HEK293 (cell line): ENCODE data around the gene MLIP.
"Not testable (repeated sequence)": the region's sequence is repeated elsewhere in the genome, so short reads cannot be mapped to it uniquely, and the experiment has no call there.

Source experiments
- CTCF ChIA-PET: fragments of 350-600 bp; formaldehyde crosslinking; extraction: SDS; loops from one replicate; lab custom pipeline; 2021; ENCODE audit warnings: antibody characterized with exemption; lab: Yijun Ruan, JAX
- POLR2A ChIA-PET: fragments of 300-600 bp; formaldehyde crosslinking; extraction: SDS; loops from one replicate; lab custom pipeline; 2020; ENCODE audit warnings: antibody characterized with exemption, inconsistent platforms; lab: Yijun Ruan, JAX
- H3K27ac ChIP-seq: fragments of 200-500 bp; sonication (Bioruptor generic); 2 replicates; pipeline ENCODE4 v1.5.1; 2014; ENCODE audit warnings: low read depth, low read length, control low read depth, inconsistent platforms; ENCODE audit errors: extremely low read depth
- H3K36me3 ChIP-seq, 2 experiments: fragments of 200-500 bp in 1 of 2; sonication (Bioruptor generic) in 1 of 2; 1 replicate in 1 of 2; 2 replicates in 1 of 2; pipeline ENCODE4 v1.5.1; 2014 to 2017; ENCODE audit warnings: inconsistent platforms in 2 of 2, low read length in 2 of 2; ENCODE audit not compliant: control insufficient read depth in 2 of 2, insufficient read depth in 1 of 2
- H3K4me1 ChIP-seq: fragments of 200-500 bp; sonication (Bioruptor generic); 2 replicates; pipeline ENCODE4 v1.5.1; 2014; ENCODE audit warnings: mild to moderate bottlenecking, low read length, inconsistent platforms; ENCODE audit not compliant: control insufficient read depth, insufficient read depth
- H3K4me3 ChIP-seq: 2 replicates; pipeline ENCODE4 v1.5.1; 2011; ENCODE audit warnings: low read depth, mild to moderate bottlenecking, control low read depth, low read length, moderate library complexity
- H3K9me3 ChIP-seq: fragments of 200-500 bp; sonication (Bioruptor generic); 2 replicates; pipeline ENCODE4 v1.5.1; 2014; ENCODE audit warnings: low read depth, low read length, inconsistent platforms; ENCODE audit not compliant: control insufficient read depth, insufficient read depth
- BCL11A ChIP-seq: fragments of 450-650 bp; formaldehyde crosslinking; IDR thresholded peaks from 2 replicates; pipeline ENCODE4 v1.5.1; 2016; ENCODE audit warnings: low read depth, missing biosample characterization, missing genetic modification characterization
- MZF1 ChIP-seq: fragments of 450-650 bp; formaldehyde crosslinking; IDR thresholded peaks from 2 replicates; pipeline ENCODE4 v1.5.1; 2017; ENCODE audit warnings: missing biosample characterization, missing genetic modification characterization, borderline replicate concordance
- PRDM6 ChIP-seq: fragments of 450-650 bp; formaldehyde crosslinking; IDR thresholded peaks from 2 replicates; pipeline ENCODE4 v1.5.1; 2017; ENCODE audit warnings: missing biosample characterization, missing genetic modification characterization
- SP3 ChIP-seq: fragments of 450-650 bp; formaldehyde crosslinking; IDR thresholded peaks from 2 replicates; pipeline ENCODE4 v1.5.1; 2016; ENCODE audit warnings: missing biosample characterization, missing genetic modification characterization
- ZNF157 ChIP-seq: fragments of 450-650 bp; formaldehyde crosslinking; IDR thresholded peaks from 2 replicates; pipeline ENCODE4 v1.5.1; 2016; ENCODE audit warnings: missing biosample characterization, missing genetic modification characterization
- ZNF174 ChIP-seq: fragments of 450-650 bp; formaldehyde crosslinking; IDR thresholded peaks from 2 replicates; pipeline ENCODE4 v1.5.0; 2017; ENCODE audit warnings: missing biosample characterization, mild to moderate bottlenecking, missing genetic modification characterization
- ZNF324 ChIP-seq: fragments of 450-650 bp; formaldehyde crosslinking; IDR thresholded peaks from 2 replicates; pipeline ENCODE4 v1.5.1; 2016; ENCODE audit warnings: missing biosample characterization, missing genetic modification characterization
- ZNF423 ChIP-seq: fragments of 450-650 bp; formaldehyde crosslinking; IDR thresholded peaks from 2 replicates; pipeline ENCODE4 v1.5.1; 2016; ENCODE audit warnings: missing biosample characterization, missing genetic modification characterization
- ZNF548 ChIP-seq: fragments of 450-650 bp; formaldehyde crosslinking; IDR thresholded peaks from 2 replicates; pipeline ENCODE4 v1.5.1; 2016; ENCODE audit warnings: missing biosample characterization, missing genetic modification characterization
- ZNF843 ChIP-seq: fragments of 450-650 bp; formaldehyde crosslinking; IDR thresholded peaks from 2 replicates; pipeline ENCODE4 v1.5.1; 2016; ENCODE audit warnings: missing biosample characterization, missing genetic modification characterization
- TF ChIP-seq, protein P1 (sequence below): fragments of 450-650 bp; formaldehyde crosslinking; IDR thresholded peaks from 2 replicates; pipeline ENCODE4 v1.5.1; 2016; ENCODE audit warnings: missing biosample characterization, missing genetic modification characterization

The MLIP gene

GRCh38 chr6:54198134-54198533 is 86.9 kb downstream of the MLIP start:
- POLR2A ChIA-PET = no interaction called here
- Histone ChIP-seq H3K4me3 (no peak overlapping the region), H3K36me3 (no peaks in the 10 kb centered on the region), H3K27ac (no peak overlapping the region), H3K9me3 (no peaks in the 10 kb centered on the region), H3K4me1 (no peaks in the 10 kb centered on the region)
- CTCF ChIA-PET = no interaction called here
- no peak for TF ChIP-seq ZNF423 (tag by site-specific recombination)
- TF ChIP-seq ZNF174 (tag by site-specific recombination) = no peak
- no peak for TF ChIP-seq PRDM6 (tag by site-specific recombination)

DNA sequence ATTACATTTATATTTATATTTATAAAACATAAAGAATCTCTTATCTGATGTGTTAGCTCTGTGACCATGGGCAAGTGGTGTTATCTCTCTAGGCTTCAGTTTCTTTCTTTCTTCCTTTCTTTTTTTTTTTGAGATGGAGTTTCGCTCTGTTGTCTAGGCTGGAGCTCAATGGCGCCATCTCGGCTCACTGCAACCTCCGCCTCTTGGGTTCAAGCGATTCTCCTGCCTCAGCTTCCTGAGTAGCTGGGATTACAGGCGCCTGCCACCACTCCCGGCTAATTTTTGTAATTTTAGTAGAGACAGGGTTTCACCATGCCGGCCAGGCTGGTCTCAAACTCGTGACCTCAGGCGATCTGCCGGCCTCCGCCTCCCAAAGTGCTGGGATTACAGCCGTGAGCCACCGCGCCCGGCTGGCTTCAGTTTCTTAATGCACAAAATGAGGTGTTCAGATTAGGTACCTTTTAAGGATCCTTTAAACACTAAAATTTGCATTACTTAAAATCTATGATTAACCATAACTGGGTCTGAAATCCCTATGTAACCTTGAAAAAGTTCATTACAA is 92.3 kb downstream of the MLIP start:
- H3K4me1 ChIP-seq, H3K4me3 ChIP-seq, H3K27ac ChIP-seq, CTCF ChIA-PET, H3K36me3 ChIP-seq, H3K9me3 ChIP-seq: not testable (repeated sequence)
- POLR2A ChIA-PET = interaction anchor here (0.7 kb wide), 1 partner anchor 700 kb away, joined by 3 read pairs; no protein-coding TSS in a partner anchor

DNA sequence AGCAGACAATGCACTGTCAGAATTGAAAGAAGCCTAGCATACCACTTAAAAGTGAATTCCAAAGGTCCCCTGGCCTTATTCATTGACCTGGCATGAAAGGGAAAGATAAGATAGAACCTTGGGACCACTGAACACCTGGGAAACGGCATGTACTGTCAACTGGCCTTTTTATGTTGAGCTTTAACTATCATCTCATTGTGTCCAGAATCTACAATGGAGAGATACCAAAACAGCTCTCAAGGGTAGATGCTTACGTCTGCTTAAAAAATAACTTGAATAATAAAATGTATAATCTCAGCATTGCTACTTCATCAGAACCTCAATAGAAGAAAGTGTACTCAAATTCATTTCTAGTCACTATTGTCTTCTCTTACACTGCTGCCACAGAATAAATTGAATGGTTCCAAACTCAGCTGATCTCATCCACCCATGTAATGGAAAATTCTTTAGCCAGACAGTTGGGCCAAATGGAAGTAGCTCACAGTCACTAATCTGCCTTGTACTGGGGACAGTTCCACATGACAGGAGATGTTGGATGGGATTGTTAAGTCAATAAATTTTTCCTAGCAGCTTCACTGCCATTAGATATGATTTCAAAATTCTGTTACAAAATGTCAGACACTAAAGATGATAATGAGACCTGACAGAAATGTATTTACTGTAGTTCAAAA is 93.8 kb downstream of the MLIP start:
- Histone ChIP-seq H3K4me1 (no peaks in the 10 kb centered on the region), H3K4me3 (no peak overlapping the region)
- TF ChIP-seq, protein P1, sequence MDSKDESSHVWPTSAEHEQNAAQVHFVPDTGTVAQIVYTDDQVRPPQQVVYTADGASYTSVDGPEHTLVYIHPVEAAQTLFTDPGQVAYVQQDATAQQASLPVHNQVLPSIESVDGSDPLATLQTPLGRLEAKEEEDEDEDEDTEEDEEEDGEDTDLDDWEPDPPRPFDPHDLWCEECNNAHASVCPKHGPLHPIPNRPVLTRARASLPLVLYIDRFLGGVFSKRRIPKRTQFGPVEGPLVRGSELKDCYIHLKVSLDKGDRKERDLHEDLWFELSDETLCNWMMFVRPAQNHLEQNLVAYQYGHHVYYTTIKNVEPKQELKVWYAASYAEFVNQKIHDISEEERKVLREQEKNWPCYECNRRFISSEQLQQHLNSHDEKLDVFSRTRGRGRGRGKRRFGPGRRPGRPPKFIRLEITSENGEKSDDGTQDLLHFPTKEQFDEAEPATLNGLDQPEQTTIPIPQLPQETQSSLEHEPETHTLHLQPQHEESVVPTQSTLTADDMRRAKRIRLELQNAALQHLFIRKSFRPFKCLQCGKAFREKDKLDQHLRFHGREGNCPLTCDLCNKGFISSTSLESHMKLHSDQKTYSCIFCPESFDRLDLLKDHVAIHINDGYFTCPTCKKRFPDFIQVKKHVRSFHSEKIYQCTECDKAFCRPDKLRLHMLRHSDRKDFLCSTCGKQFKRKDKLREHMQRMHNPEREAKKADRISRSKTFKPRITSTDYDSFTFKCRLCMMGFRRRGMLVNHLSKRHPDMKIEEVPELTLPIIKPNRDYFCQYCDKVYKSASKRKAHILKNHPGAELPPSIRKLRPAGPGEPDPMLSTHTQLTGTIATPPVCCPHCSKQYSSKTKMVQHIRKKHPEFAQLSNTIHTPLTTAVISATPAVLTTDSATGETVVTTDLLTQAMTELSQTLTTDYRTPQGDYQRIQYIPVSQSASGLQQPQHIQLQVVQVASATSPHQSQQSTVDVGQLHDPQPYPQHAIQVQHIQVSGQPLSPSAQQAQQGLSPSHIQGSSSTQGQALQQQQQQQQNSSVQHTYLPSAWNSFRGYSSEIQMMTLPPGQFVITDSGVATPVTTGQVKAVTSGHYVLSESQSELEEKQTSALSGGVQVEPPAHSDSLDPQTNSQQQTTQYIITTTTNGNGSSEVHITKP = peak; percentile 59; the same call in 1 of the 2 replicates
- no peak for TF ChIP-seq ZNF548 (tag by site-specific recombination)
- TF ChIP-seq, all 188 proteins: peak for 1
- H3K9me3 ChIP-seq = no peaks in the 10 kb centered on the region
- H3K36me3 ChIP-seq = no peaks in the 10 kb centered on the region
- ChIA-PET POLR2A (no interaction called here), CTCF (no interaction called here)
- no peak overlapping the region for H3K27ac ChIP-seq

- ChIA-PET POLR2A (no interaction called here), CTCF (no interaction called here)
- H3K36me3 ChIP-seq = no peaks in the 10 kb centered on the region
- no peak overlapping the region for H3K4me3 ChIP-seq
- no peak overlapping the region for H3K27ac ChIP-seq
- H3K4me1 ChIP-seq = no peaks in the 10 kb centered on the region
- H3K9me3 ChIP-seq = no peaks in the 10 kb centered on the region
- TF ChIP-seq ZNF843 (tag by site-specific recombination) (no peak), MZF1 (no peak), BCL11A (tag by site-specific recombination) (no peak), SP3 (no peak), ZNF324 (tag by site-specific recombination) (no peak), ZNF157 (tag by site-specific recombination) (no peak)
Observed at GRCh38 chr6:54206510-54206909, 95.3 kb downstream of the MLIP start.

GRCh38 chr6:54209983-54210382 is 98.7 kb downstream of the MLIP start:
- H3K4me1 ChIP-seq, H3K4me3 ChIP-seq, H3K36me3 ChIP-seq, H3K27ac ChIP-seq, H3K9me3 ChIP-seq, POLR2A ChIA-PET: not testable (repeated sequence)
- CTCF ChIA-PET = interaction anchor here (0.6 kb wide), 1 partner anchor 1335 kb away, joined by 4 read pairs; no protein-coding TSS in a partner anchor
